ENCODE results near the gene FBXL7.

FBXL7 gene

GRCh38 chr5:15772131-15772530 is 272.2 kb downstream of the FBXL7 start:
- Histone ChIP-seq H3K9ac (no peak overlapping the region), H4K20me1 (no peaks in the 10 kb centered on the region)

GRCh38 chr5:15774632-15775031 is 274.7 kb downstream of the FBXL7 start:
- no peak for TF ChIP-seq Cebpa-rat (IDR thresholded peaks at IDR 0.05)
- no peaks in the 10 kb centered on the region for H3K27me3 ChIP-seq

More at GRCh38 chr5:15772131-15772530, 272.2 kb downstream of the FBXL7 start:
- H3K4me3 ChIP-seq, result no peak overlapping the region
- H3K9me3 ChIP-seq (replicated peaks in 1 of 11), result no peaks in the 10 kb centered on the region
- no peak overlapping the region for H3K27ac ChIP-seq
- H3K27me3 ChIP-seq, result no peaks in the 10 kb centered on the region
- H3K4me1 ChIP-seq, result no peaks in the 10 kb centered on the region
- H3K36me3 ChIP-seq, result no peaks in the 10 kb centered on the region
- no peak for TF ChIP-seq Cebpa-rat (IDR thresholded peaks at IDR 0.05)
- H3K4me2 ChIP-seq, result no peak overlapping the region

GRCh38 chr5:15776346-15776745 is 276.4 kb downstream of the FBXL7 start:
- Histone ChIP-seq H3K4me3 (no peak overlapping the region), H4K20me1 (no peaks in the 10 kb centered on the region), H3K9me3 (replicated peaks in 1 of 11) (no peaks in the 10 kb centered on the region)

More at GRCh38 chr5:15774632-15775031, 274.7 kb downstream of the FBXL7 start:
- H3K4me2 ChIP-seq, result no peak overlapping the region
- H3K27ac ChIP-seq, result no peak overlapping the region
- no peaks in the 10 kb centered on the region for H3K36me3 ChIP-seq
- no peaks in the 10 kb centered on the region for H4K20me1 ChIP-seq
- H3K4me1 ChIP-seq, result no peaks in the 10 kb centered on the region
- no peak overlapping the region for H3K4me3 ChIP-seq
- H3K9me3 ChIP-seq (replicated peaks in 1 of 11), result no peaks in the 10 kb centered on the region
- no peak overlapping the region for H3K9ac ChIP-seq

GRCh38 chr5:15783734-15784133 is 283.8 kb downstream of the FBXL7 start:
- Histone ChIP-seq H3K4me1 (no peaks in the 10 kb centered on the region), H3K4me3 (no peak overlapping the region), H3K4me2 (no peak overlapping the region), H3K27me3 (no peaks in the 10 kb centered on the region), H3K36me3 (no peaks in the 10 kb centered on the region), H3K9ac (no peak overlapping the region), H3K27ac (no peak overlapping the region), H3K9me3 (replicated peaks in 1 of 11) (no peaks in the 10 kb centered on the region), H4K20me1 (no peaks in the 10 kb centered on the region)
- TF ChIP-seq Cebpa-rat (IDR thresholded peaks at IDR 0.05), result no peak

More at GRCh38 chr5:15776346-15776745, 276.4 kb downstream of the FBXL7 start:
- no peaks in the 10 kb centered on the region for H3K27me3 ChIP-seq
- no peak overlapping the region for H3K4me2 ChIP-seq
- no peaks in the 10 kb centered on the region for H3K36me3 ChIP-seq
- H3K27ac ChIP-seq, result no peak overlapping the region
- TF ChIP-seq Cebpa-rat (IDR thresholded peaks at IDR 0.05), result no peak
- no peak overlapping the region for H3K9ac ChIP-seq
- H3K4me1 ChIP-seq, result no peaks in the 10 kb centered on the region

GRCh38 chr5:15785531-15785981 is 285.6 kb downstream of the FBXL7 start:
- no peak for TF ChIP-seq Cebpa-rat (IDR thresholded peaks at IDR 0.05)
- no peaks in the 10 kb centered on the region for H4K20me1 ChIP-seq
- H3K36me3 ChIP-seq, result no peaks in the 10 kb centered on the region
- H3K27ac ChIP-seq, result no peak overlapping the region
- H3K4me3 ChIP-seq, result no peak overlapping the region
- no peaks in the 10 kb centered on the region for H3K4me1 ChIP-seq
- H3K27me3 ChIP-seq, result no peaks in the 10 kb centered on the region
- no peaks in the 10 kb centered on the region for H3K9me3 ChIP-seq (replicated peaks in 1 of 11)
- H3K4me2 ChIP-seq, result no peak overlapping the region
- H3K9ac ChIP-seq, result no peak overlapping the region

- Histone ChIP-seq H3K4me1 (no peaks in the 10 kb centered on the region), H3K36me3 (no peaks in the 10 kb centered on the region), H3K27ac (no peak overlapping the region), H3K4me3 (no peak overlapping the region), H4K20me1 (no peaks in the 10 kb centered on the region), H3K27me3 (no peaks in the 10 kb centered on the region), H3K9ac (no peak overlapping the region), H3K4me2 (no peak overlapping the region), H3K9me3 (replicated peaks in 1 of 11) (no peaks in the 10 kb centered on the region)
- no peak for TF ChIP-seq Cebpa-rat (IDR thresholded peaks at IDR 0.05)
Observed at GRCh38 chr5:15786326-15786725, 286.3 kb downstream of the FBXL7 start.

GRCh38 chr5:15786884-15787283 is 286.9 kb downstream of the FBXL7 start:
- no peak for TF ChIP-seq Cebpa-rat (IDR thresholded peaks at IDR 0.05)
- no peak overlapping the region for H3K4me2 ChIP-seq
- H3K36me3 ChIP-seq, result no peaks in the 10 kb centered on the region
- H3K27me3 ChIP-seq, result no peaks in the 10 kb centered on the region
- no peaks in the 10 kb centered on the region for H3K9me3 ChIP-seq (replicated peaks in 1 of 11)
- H3K27ac ChIP-seq, result no peak overlapping the region
- no peaks in the 10 kb centered on the region for H3K4me1 ChIP-seq
- H4K20me1 ChIP-seq, result no peaks in the 10 kb centered on the region
- H3K4me3 ChIP-seq, result no peak overlapping the region
- no peak overlapping the region for H3K9ac ChIP-seq

- no peaks in the 10 kb centered on the region for H4K20me1 ChIP-seq
- no peak for TF ChIP-seq Cebpa-rat (IDR thresholded peaks at IDR 0.05)
- H3K36me3 ChIP-seq, result no peaks in the 10 kb centered on the region
- no peaks in the 10 kb centered on the region for H3K9me3 ChIP-seq (replicated peaks in 1 of 11)
- no peak overlapping the region for H3K9ac ChIP-seq
- no peaks in the 10 kb centered on the region for H3K27me3 ChIP-seq
- H3K4me3 ChIP-seq, result no peak overlapping the region
- no peak overlapping the region for H3K4me2 ChIP-seq
- H3K27ac ChIP-seq, result no peak overlapping the region
- no peaks in the 10 kb centered on the region for H3K4me1 ChIP-seq
Observed at GRCh38 chr5:15787681-15788080, 287.7 kb downstream of the FBXL7 start.

GRCh38 chr5:15789642-15790041 is 289.7 kb downstream of the FBXL7 start:
- no peak overlapping the region for H3K9ac ChIP-seq
- no peak overlapping the region for H3K27ac ChIP-seq
- no peak overlapping the region for H3K4me3 ChIP-seq
- H3K9me3 ChIP-seq (replicated peaks in 1 of 11), result no peaks in the 10 kb centered on the region
- no peaks in the 10 kb centered on the region for H3K27me3 ChIP-seq
- no peaks in the 10 kb centered on the region for H4K20me1 ChIP-seq
- no peaks in the 10 kb centered on the region for H3K36me3 ChIP-seq
- no peak for TF ChIP-seq Cebpa-rat (IDR thresholded peaks at IDR 0.05)
- peaks cover 0 to 4% (median 3%) of the 10 kb centered on the region in 10 experiments; a peak in 12 of 20 replicates for H3K4me1 ChIP-seq
- H3K4me2 ChIP-seq, result no peak overlapping the region

- H3K36me3 ChIP-seq, result no peaks in the 10 kb centered on the region
- H3K4me1 ChIP-seq, result peaks cover 0 to 9% (median 7%) of the 10 kb centered on the region in 10 experiments; a peak in 12 of 20 replicates
- no peak for TF ChIP-seq Cebpa-rat (IDR thresholded peaks at IDR 0.05)
- H4K20me1 ChIP-seq, result no peaks in the 10 kb centered on the region
- no peak overlapping the region for H3K27ac ChIP-seq
- no peak overlapping the region for H3K9ac ChIP-seq
- no peaks in the 10 kb centered on the region for H3K27me3 ChIP-seq
- H3K4me2 ChIP-seq, result no peak overlapping the region
- no peaks in the 10 kb centered on the region for H3K9me3 ChIP-seq (replicated peaks in 1 of 11)
- H3K4me3 ChIP-seq, result no peak overlapping the region
Observed at GRCh38 chr5:15790446-15791018, 290.6 kb downstream of the FBXL7 start.
